Upper lobe of left lung (tissue), 6 donors: Measurements from ENCODE around the gene PRKCZ. TPM values are rescaled to one million over a fixed set of nuclear protein-coding genes. Genes with fewer than 3 reads are reported as not detected.

Source experiments
- ATAC-seq, 2 donors: fragments of 200-7000 bp; cut with Tn5 transposase; one replicate each; pipeline ENCODE4 v1.9.1; 2022; ENCODE audit warnings: mild to moderate bottlenecking in 2 of 2, moderate library complexity in 2 of 2; ENCODE audit not compliant: low FRiP score in 2 of 2
- DNase-seq, 2 donors: peaks; one replicate each; pipeline ENCODE4 v3.0.0-alpha.2; 2019 to 2020
- H3K27ac ChIP-seq, 4 donors: fragments of 200-600 bp; sonication (generic); one replicate each; pipeline ENCODE4 v1.5.1; 2016 to 2019
- H3K27me3 ChIP-seq, 4 donors: fragments of 200-600 bp; sonication (generic); one replicate each; pipeline ENCODE4 v1.5.1; 2017 to 2019
- H3K36me3 ChIP-seq, 4 donors: fragments of 200-600 bp; sonication (generic); one replicate each; pipeline ENCODE4 v1.5.1; 2016 to 2019
- H3K4me1 ChIP-seq, 4 donors: fragments of 200-600 bp; sonication (generic); one replicate each; pipeline ENCODE4 v1.5.1; 2018 to 2019
- H3K4me3 ChIP-seq, 4 donors: fragments of 200-600 bp; sonication (generic); one replicate each; pipeline ENCODE4 v1.5.1; 2017 to 2019; ENCODE audit warnings: mild to moderate bottlenecking in 2 of 4, moderate library complexity in 1 of 4
- H3K9me3 ChIP-seq, 4 donors: fragments of 200-600 bp; sonication (generic); one replicate each; pipeline ENCODE4 v1.5.1; 2018 to 2019
- CTCF ChIP-seq, 6 experiments: fragments of 450-650 bp in 4 of 6; fragments of 200-600 bp in 2 of 6; sonication (generic) in 2 of 6; IDR thresholded peaks; one replicate each; pipeline ENCODE4 v1.5.1; 2016 to 2019; ENCODE audit warnings: antibody characterized with exemption in 6 of 6
- EP300 ChIP-seq, 4 donors: sonication (generic); formaldehyde crosslinking; IDR thresholded peaks; one replicate each; pipeline ENCODE4 v1.5.1; 2017; ENCODE audit warnings: antibody characterized with exemption in 4 of 4, control low read depth in 2 of 4
- POLR2A ChIP-seq, 4 donors: fragments of 450-650 bp; IDR thresholded peaks; one replicate each; pipeline ENCODE4 v1.5.1; 2016 to 2017; ENCODE audit warnings: antibody characterized with exemption in 4 of 4, mild to moderate bottlenecking in 2 of 4
- POLR2AphosphoS5 ChIP-seq, 2 donors: sonication (generic); formaldehyde crosslinking; IDR thresholded peaks; one replicate each; pipeline ENCODE4 v1.5.1; 2017; ENCODE audit warnings: antibody characterized with exemption in 2 of 2
- WGBS, 2 donors: methylation state at CpG; one replicate each; pipeline ENCODE4 v1.1.5; 2017 to 2018; 5-methylcytosine and 5-hydroxymethylcytosine counted together
- total RNA-seq, 6 donors: library from RNA; depleted of rRNA in 4 of 6; stranded (reverse); fragments of >200 nt in 4 of 6; gene quantifications; one replicate each; pipeline versions ENCODE4 v1.1.0 to v1.2.1, GENCODE V29; 2016 to 2021
- donor health status: DM: no; HTN: no; CAD: no; lungs with moderate emphysema.
- donor health status: DM: no; HTN: yes; CAD: no; lungs with severe emphysema.

The PRKCZ gene
- total RNA-seq, 6 donors from 2014 or later, result 107 to 169 (median 138) TPM

- WGBS, 2 donors, result 56 to 67% methylated on average over 7 to 16 of the region's 39 CpGs
- Histone ChIP-seq H3K27ac (peak overlapping the region; percentile 69 to 94 (median 84)), H3K4me3 (no peak overlapping the region), H3K4me1 (peaks cover 0 to 35% (median 24%) of the 10 kb centered on the region in 4 donors), H3K9me3 (no peaks in the 10 kb centered on the region), H3K36me3 (no peaks in the 10 kb centered on the region), H3K27me3 (no peaks in the 10 kb centered on the region)
- no peak for TF ChIP-seq CTCF (IDR thresholded peaks at IDR 0.05)
- no peak for TF ChIP-seq POLR2A (IDR thresholded peaks at IDR 0.05)
- TF ChIP-seq POLR2AphosphoS5 (IDR thresholded peaks at IDR 0.05), result no peak
- TF ChIP-seq EP300 (IDR thresholded peaks at IDR 0.05), result no peak
- DNase-seq (peak in 1 of 2 donors; percentile 80), ATAC-seq (peak in 1 of 2 donors; percentile 14)
Observed at GRCh38 chr1:2126331-2127186, 76.3 kb downstream of the PRKCZ start.

- Histone ChIP-seq H3K36me3 (no peaks in the 10 kb centered on the region), H3K9me3 (no peaks in the 10 kb centered on the region), H3K27ac (peak overlapping the region; percentile 69 to 94 (median 84)), H3K27me3 (no peaks in the 10 kb centered on the region), H3K4me3 (peak overlapping the region in 1 of 4 donors; percentile 5), H3K4me1 (peaks cover 3 to 42% (median 31%) of the 10 kb centered on the region in 4 donors)
- TF ChIP-seq POLR2A (IDR thresholded peaks at IDR 0.05) (peak in 1 of 4 donors; percentile 29), POLR2AphosphoS5 (IDR thresholded peaks at IDR 0.05) (no peak)
- DNase-seq (peak; percentile 66 to 89), ATAC-seq (peak; percentile 62 to 82)
- 52 to 61% methylated on average over 21 to 29 of the region's 30 CpGs for WGBS, 2 donors
Observed at GRCh38 chr1:2127187-2128145, 77.3 kb downstream of the PRKCZ start.

GRCh38 chr1:2128189-2128901 is 78.1 kb downstream of the PRKCZ start:
- Histone ChIP-seq H3K4me1 (peaks cover 7 to 47% (median 36%) of the 10 kb centered on the region in 4 donors), H3K36me3 (no peaks in the 10 kb centered on the region), H3K27ac (peak overlapping the region; percentile 69 to 94 (median 84)), H3K4me3 (no peak overlapping the region), H3K27me3 (no peaks in the 10 kb centered on the region), H3K9me3 (no peaks in the 10 kb centered on the region)
- peak; percentile 91 to 92 for DNase-seq
- TF ChIP-seq POLR2AphosphoS5 (IDR thresholded peaks at IDR 0.05) (peak in 1 of 2 donors; percentile 26), CTCF (IDR thresholded peaks at IDR 0.05) (no peak), EP300 (IDR thresholded peaks at IDR 0.05) (peak in 1 of 4 donors; percentile 77), POLR2A (IDR thresholded peaks at IDR 0.05) (peak in 2 of 4 donors; percentile 34 to 55)
- WGBS, 2 donors, result 80 to 86% methylated on average over 21 to 29 of the region's 29 CpGs
- peak in 1 of 2 donors; percentile 90 for ATAC-seq

- 85 to 88% methylated on average over 15 of the region's 15 CpGs for WGBS, 2 donors
- Histone ChIP-seq H3K27me3 (no peaks in the 10 kb centered on the region), H3K9me3 (no peaks in the 10 kb centered on the region), H3K4me1 (peaks cover 11 to 56% (median 44%) of the 10 kb centered on the region in 4 donors), H3K27ac (peak overlapping the region; percentile 54 to 94 (median 87)), H3K4me3 (no peak overlapping the region), H3K36me3 (no peaks in the 10 kb centered on the region)
- ATAC-seq (no peak), DNase-seq (no peak)
- TF ChIP-seq POLR2AphosphoS5 (IDR thresholded peaks at IDR 0.05), result no peak
Observed at GRCh38 chr1:2129256-2129943, 79.2 kb downstream of the PRKCZ start.

- ATAC-seq (no peak), DNase-seq (no peak)
- no peak for TF ChIP-seq POLR2AphosphoS5 (IDR thresholded peaks at IDR 0.05)
- TF ChIP-seq CTCF (IDR thresholded peaks at IDR 0.05), result no peak
- Histone ChIP-seq H3K27ac (peak overlapping the region in 2 of 4 donors; percentile 77 to 92), H3K4me3 (no peak overlapping the region), H3K4me1 (peaks cover 15 to 63% (median 51%) of the 10 kb centered on the region in 4 donors), H3K9me3 (no peaks in the 10 kb centered on the region), H3K27me3 (no peaks in the 10 kb centered on the region), H3K36me3 (no peaks in the 10 kb centered on the region)
- WGBS, 2 donors, result 96 to 100% methylated on average over 6 to 10 of the region's 10 CpGs
Observed at GRCh38 chr1:2130156-2130555, 79.9 kb downstream of the PRKCZ start.
